HG03103 (cell line): ENCODE results near the gene TMEM9B.
A peak's percentile ranks its signal among the peaks of the same experiment; 100 is the strongest.
"Not testable (repeated sequence)": the region's sequence is repeated elsewhere in the genome, so short reads cannot be mapped to it uniquely, and the experiment has no call there.

Experiments
- ATAC-seq: cut with Tn5 transposase; IDR thresholded peaks from one replicate; pipeline ENCODE4 v1.9.1; 2021; ENCODE audit warnings: low read depth; ENCODE audit not compliant: unreplicated experiment

Gene TMEM9B

DNA sequence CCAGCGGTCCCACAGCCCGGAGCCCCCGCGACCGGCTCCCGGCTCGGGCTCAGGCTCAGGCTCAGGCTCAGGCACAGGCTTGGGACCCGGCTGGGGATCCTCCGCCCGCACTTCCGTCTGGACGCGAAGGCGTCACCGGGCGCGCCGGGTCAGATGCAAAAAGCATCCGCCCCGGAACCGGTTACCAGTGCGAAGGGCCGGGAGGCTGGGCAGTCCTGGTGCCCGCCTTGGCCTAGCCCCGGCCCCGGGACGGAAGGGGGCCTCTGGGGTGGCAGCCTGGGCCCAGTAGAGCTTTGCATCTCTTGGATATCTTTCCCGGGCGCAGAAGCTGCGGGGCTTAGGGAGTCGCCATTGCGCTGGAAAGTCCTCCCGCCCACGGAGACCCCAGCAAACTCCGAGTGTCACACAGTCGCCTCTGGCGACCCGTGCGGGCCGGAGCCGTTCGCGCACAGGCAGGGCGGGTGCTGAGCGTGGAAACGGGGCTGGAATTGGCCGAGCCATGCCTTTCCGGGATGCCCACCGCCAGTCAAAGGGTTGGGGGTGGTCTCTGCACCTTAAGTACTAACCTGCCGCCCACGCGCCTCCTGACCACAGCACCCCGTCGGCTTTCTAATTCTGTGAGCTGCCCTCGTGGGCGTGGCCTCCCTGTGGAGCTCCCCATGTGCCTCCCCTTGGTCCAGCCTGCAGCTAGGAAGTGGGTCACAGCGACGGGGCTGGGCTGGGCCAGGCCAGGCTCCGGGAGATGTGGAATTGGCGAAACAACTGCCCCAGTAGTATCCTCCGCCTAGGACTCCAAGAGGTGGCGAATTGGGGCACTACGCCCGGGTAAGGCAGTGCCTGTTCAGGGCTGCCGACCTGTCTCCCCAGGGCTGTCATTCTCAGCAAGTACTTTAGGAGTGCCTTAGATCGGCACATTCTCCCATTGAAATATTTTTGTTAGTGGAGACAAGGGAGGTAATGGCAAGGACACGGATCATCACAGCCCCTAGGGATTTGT lies at the start of gene TMEM9B:
Gene TMEM9B, minus strand, starts transcription at position 119 of the 997 bp plus-strand sequence. CDS start 129 bp downstream, outside the sequence.
- ATAC-seq = peak; percentile 72

DNA sequence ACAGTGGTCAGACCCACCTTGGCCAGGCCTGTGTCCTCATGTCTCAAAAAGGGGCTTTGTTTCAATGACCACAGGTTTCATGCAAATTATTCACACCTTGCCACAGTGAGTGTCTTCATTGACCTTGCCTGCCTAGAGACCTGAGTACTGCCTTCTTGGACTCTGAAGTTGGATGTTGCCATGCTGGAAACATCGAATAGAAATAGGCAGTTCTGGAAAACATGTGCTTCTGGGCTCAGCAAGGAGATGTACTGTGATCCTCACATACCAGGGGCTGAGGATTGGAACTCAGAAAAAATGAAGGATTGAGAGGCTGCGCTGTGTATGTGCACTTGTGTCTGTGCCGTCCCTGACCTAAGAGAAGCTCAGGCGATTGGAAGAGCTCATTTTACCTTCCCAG lies 49.1 kb upstream of the TMEM9B start:
- ATAC-seq = no peak

DNA sequence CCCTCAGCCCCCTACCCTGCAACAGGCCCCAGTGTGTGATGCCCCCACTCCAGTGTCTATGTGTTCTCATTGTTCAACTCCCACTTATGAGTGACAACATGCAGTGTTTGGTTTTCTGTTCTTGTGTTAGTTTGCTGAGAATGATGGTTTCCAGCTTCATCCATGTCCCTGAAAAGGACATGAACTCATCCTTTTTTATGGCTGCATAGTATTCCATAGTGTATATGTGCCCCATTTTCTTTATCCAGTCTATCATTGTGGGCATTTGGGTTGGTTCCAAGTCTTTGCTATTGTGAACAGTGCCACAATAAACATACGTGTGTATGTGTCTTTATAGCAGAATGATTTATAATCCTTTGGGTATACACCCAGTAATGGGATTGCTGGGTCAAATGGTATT lies 45.3 kb upstream of the TMEM9B start:
- not testable (repeated sequence) for ATAC-seq

DNA sequence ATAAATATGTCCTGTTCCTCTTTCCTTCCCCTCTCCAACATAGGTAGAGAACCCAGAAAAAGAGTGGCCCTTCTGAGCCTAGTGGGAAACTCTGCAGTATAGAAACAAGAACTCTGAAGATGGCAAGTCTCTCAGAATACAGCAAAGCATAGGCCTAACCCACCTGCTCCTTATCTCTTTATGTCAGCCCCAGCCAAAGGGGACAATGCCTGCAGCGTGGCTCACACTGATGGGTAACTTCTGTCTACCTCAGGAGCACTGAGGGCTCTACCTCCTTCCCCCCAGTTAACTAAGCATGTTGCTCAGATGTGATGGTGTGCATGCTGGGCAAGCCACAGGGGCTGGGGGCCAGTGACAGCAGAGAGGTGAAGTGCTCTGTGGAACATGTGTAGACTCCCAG lies 44.4 kb upstream of the TMEM9B start:
- no peak for ATAC-seq

DNA sequence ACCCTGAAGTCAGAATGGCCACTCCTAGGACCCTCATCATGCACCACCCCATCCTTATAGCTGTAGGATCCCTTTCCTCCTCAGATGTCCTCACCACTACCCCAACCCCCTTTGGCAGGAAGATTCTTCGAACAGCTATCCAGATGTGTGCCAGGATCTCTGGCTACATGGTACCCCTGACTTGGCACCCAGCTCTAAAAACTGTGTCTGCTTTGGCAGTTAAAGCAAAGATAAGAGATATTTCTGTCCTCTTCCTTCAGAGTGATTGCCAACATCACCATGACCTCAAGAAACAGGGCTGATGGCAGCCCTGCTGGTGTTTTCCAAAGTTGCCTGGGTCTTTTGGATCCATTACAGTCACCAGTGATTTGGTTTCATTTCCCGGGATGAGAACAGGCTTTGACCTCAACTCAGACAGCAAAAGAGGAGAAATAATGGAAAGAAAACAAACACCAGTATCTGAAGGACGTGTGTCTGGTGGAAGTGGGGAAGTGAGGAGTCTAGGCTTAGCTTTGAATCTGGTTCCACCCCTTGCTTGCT lies 43.8 kb upstream of the TMEM9B start:
- ATAC-seq = no peak

DNA sequence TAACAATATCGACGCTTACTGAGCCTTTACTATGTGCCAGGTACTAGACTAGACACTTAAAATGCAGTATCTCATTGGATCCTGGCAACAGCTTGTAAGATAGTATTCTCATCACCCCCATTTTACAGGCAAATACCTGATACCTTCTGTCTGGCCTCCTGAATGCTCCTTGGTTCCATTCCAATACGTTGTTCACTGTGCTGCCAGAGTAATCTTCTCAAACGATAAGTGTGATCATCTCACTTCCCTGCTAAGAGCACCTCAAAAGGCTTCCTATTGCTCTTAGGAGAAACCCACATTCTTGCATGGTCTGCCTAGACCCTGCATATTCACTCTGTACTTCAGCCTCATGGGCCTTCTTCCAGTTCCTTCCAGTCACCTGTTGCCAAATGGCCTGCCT lies 40.8 kb upstream of the TMEM9B start:
- ATAC-seq = no peak

DNA sequence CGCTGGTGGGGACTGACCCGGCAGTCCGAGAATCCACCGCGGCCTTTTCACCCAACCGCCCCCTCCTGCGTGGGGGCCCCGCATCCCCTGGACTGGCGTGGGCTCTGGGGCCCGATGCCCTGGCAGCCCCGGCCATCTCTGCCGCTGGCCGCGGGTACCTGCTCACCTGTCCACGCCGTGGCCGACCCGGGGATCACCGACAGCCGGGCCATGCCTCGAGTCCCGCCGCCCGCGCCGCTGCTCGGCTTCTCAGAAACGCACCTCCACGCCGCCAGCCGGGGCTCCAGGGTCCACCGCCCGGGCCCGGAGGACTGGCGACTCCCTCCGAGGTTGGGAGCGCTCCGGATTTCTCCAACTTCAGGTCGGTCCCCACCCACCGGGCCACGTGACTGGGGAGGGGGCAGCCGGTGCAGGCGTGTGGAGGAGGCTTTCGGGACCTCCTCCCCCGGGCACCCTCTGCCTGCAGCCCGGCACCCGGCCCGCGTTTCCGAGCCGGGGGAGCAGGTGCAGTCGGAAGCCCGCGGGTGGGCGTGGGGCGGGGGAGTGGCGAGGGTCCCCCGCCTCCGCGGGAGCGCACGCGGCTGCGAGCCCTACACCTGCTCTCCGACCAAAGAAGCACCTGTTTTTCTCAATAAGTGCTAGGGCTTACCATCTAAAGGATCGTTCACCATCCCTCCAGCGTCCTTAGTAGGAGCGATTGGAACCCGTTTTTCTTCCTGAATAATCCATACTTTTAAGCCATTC lies 40.1 kb upstream of the TMEM9B start:
- no peak for ATAC-seq

DNA sequence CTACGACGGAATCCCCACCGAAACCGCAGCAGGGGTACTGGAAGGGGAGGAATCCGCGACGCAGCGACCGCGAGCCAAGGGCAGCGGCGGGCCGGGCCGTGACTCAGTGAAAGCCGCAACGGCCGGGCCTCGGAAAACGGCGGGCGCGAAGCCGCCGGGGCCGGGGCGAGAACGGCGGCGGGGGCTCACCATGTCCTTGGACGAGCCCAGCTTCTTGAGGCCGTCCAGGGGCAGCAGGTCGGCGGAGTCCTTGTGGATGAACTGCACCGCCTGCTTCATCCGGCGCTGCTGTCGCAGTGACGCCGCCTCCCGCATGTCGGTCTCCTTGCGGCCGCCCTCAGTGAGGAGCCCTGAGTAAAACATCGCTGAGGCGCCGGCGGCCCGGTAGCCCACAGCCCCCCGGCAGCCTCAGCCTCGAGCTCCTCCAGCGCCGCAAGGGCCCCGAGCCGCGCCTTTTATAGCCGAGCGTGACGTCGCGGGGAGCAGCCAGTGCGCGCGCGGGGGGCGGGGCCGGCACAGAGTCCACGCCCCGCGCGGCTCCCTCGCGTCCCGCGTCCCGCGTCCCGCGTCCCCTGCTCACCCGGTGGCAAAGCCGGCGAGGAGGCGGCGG lies 39.4 kb upstream of the TMEM9B start, which contains the start of gene NRIP3:
Gene NRIP3, minus strand, starts transcription at position 429 of the 610 bp plus-strand sequence. Its CDS starts 66 bp downstream, at position 363.
- no peak for ATAC-seq

DNA sequence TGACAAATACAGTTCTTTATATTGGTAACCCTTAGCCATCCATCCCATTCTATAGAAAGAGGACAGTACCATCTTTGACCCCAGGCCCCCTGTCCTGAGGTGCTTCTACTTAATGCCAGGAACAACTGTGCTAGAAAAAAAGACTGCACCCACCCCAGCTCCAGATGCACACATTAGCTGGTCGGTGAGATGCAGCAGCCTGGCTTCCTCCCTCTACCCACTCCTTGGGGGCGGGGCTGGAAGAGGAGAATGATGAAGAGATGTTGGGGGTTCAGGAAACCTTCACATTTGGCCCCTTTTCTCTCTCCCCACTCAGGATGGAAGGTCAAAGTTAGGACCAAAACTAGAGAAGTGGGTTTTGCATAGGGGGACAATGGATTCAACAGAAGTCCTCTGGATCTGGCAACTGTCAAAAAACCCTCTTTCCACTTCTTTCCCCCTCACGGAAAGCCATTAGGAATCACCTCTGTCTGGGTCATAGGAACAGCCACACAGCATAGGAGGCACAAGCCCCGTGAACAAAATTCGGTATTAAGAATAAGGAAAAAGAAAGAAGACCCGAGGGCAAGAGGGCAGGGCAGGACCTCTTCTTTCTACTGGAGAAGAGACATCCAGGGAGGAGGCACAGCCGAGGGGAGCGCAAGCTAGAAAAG lies 38.8 kb upstream of the TMEM9B start:
- ATAC-seq = no peak

DNA sequence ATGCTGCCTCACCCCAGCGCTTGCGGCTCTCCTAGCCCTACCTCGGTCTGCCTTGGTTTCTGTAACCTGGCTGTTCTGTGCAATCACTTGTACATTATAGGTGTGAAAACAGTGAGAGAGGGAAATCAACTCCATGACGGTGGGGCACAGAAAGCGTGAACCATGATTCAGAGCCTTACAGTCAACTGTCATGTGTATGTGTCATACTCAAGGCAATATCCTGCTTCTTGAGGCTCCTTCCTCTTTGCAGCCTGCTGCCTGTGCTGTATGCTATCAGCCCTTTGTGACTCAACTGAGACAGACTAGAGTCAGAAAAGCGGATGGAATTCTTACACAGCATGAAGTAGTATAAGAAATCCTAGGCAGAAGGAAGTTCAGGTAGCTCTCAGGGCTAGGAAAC lies 37.5 kb upstream of the TMEM9B start:
- no peak for ATAC-seq

DNA sequence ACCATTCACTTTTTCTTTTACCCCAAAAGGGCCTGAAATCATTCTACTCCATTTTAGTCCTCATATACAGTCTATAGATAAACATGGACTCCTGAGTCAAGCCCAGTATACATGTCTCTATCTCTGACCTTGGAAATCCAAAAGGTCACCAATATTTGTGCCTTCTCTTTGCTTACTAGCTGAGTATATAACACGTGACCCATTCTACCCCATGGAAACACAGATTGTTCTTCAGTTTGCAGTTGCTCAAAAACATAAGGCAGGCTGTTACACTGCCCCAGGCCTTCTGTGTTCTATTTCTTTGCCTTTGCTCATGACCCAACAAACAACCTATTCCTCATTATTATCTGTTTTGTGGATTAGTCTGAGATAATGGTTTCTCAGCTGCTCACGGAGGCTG lies 33.8 kb upstream of the TMEM9B start:
- no peak for ATAC-seq

DNA sequence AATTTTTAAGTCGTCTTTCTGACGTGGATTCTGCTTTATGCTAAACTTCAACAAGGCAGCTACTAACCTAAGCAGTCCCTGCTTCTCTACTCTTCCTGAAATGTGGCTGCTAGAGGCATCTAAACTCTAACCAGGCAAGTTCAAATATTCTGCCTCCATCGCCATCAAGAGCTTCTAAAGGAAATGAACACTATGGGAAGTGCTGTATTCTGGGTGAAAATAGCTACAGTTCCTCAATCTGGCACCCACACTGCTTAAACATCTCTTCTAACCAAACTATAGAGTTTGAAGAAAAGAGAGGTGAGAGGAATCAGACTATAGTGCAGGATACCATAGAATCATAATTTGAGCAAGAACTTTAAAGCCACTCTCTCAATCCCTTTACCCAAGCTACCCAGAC lies 33.2 kb upstream of the TMEM9B start:
- ATAC-seq = no peak

DNA sequence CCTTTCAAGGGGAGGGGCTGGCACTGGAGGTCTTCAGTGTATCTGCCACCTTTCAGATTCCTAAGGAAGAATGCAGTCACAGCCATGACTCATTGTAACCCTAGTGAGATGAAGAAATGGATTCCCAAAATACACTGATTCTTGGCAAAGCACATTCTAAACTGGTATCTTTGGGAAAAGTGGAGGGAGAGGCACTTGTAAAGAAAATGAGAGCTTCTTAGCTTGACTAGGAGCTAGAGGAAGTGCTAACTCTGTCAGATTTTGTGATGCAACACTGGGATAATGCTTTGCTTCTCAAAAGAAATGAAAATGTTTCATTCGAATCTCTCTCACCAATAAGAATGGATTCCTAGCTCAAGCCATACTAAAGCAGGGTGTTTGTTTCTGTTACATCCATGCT lies 25.2 kb upstream of the TMEM9B start:
- ATAC-seq = no peak

DNA sequence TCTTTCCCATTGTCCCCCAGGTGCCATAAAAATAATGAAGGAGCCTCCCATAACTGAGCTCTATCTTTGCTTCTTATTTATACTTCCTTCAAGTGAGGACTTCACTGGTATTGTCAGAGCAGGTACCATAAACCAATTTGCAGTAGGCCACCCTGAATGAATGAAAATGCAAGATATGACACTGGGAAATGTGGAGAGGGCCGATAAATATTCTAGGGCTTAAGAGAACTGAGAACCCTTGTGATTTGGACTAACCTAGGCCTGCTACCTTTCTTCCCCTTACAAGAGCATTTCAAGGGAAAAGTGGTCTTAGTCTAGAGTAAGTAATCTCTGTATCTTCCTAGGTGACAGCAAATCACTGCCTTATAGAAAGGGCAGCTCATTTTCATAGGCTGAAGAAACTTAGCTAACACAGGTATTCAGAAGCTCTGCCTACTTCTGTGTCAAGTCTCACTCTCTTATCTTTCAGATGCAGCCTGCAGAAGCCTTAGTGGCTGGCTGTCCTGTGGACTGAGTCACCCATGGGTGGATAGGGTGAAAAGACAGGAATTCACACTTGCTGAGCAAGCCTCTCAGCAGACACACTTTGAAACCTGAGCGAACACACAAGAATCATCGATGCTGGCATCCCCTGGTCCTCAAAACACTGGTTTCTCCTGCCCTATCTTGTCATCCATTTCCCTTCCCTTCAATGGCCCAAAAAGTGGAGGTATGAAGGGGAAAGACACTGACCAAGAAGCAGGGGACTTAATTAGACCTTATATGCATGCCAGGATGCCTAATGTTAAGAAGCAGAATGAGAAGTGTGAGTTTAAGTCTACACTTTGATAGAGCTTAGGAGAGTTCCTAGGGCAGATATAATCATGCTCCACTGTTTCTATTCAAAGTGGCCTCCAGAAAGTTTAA lies 24.3 kb upstream of the TMEM9B start:
- no peak for ATAC-seq

DNA sequence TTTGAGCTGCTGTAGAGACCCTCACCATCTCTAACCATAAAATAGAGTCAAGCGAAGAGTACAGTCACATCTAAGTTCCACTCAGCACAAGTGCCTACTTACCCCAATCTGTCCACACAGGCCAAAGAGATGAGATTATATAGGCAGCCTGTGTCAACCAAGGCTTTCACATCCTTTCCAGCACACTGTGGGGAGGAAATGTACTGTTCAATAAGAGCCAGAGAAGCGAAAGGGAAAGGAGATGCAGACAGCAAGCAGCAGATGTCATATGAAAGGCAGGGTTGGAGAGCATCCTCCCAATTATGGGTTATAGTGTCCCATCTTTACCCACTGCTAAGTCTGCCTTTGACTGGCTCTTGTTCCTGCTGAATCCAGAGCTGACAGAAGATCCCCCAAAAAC lies 23.2 kb upstream of the TMEM9B start:
- no peak for ATAC-seq

DNA sequence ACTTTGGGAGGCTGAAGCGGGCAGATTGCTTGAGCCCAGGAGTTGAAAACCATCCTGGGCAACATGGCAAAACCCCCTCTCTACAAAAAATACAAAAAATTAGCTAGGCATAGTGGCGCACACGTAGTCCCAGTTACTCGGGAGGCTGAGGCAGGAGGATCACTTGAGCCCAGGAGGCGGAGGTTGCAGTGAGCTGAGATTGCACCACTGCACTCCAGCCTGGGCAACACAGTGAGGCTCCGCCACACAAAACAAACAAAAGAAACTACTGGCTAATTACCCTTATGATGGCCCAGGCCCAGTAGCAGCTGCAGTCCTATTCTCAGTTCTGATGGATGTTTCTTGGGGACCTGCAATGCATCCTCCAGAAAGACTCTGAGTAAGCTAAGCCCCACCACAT lies 22.5 kb upstream of the TMEM9B start:
- not testable (repeated sequence) for ATAC-seq

DNA sequence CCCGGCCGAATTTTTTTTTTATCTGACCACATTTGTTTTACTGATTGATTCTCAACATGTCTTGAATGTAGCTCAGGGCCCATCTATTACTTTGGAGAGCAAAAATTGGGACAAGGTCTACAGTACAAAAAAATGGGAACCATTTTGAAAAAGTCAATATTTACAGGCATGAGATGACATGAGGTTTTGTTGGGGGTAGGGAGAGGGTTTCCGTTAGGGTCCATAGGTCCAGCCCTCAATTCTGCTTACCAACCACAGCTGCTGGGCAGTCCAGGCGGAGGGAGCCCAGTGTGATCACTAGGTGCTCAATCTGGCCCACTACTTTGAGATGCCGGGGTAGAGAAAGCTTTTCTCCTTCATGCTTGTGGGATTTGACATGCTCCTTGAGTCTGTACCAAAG lies 21.2 kb upstream of the TMEM9B start:
- ATAC-seq = no peak

DNA sequence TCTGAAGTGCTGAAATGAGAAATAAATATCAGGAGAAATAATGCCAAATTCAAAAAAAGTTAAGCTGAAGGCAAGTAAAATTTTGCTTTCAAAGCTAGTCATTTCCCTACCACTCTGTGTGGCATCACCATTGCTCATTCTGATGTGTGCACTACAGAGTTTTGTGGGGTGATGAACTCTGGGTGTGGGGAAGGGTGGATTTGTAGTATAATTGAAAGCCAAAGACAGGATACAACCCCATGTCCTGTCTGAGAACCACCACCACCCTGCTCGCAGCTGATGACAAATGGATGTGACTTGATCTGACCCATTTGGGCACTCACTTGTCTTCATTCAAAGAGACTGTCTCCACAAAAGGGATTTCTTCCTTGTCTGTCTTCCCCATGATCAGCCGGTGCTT lies 19.3 kb upstream of the TMEM9B start:
- no peak for ATAC-seq

DNA sequence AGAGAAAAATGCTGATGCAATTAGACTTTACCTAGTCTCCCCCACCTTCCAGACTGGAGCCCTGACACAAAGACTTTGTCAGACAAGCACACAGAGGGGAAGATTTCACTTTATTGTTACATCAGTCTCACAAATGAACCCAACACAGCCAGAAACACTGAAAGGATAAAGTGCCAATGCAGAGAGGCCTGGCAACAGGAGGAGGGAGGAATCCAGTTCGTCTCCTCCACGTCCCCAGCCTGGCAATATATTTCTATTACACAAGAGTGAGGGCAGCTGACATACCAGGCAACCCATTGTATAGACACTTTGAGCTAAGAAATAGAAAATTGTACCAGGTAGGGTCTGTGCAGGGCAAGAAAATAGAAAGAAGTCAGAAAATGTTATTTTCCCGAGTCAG lies 16.2 kb upstream of the TMEM9B start:
- no peak for ATAC-seq
